Adrenal gland (tissue), 12 donors: ENCODE measurements around the gene RIPOR3. TPM values are rescaled to one million over a fixed set of nuclear protein-coding genes. Genes with fewer than 3 reads are reported as not detected.

Source experiments
- DNase-seq, 7 donors: peaks; one replicate each; pipeline ENCODE4 v3.0.0-alpha.2; 2019 to 2020
- H3K27ac ChIP-seq, 5 donors: fragments of 200-600 bp; sonication (generic) in 4 of 5; 1 replicate in 3 of 5; 2 replicates in 2 of 5; pipeline versions ENCODE4 v1.5.1 to v1.8.0; 2016 to 2020; ENCODE audit warnings: mild to moderate bottlenecking in 1 of 5
- H3K27me3 ChIP-seq: fragments of 200-600 bp; 2 replicates; pipeline ENCODE4 v1.8.0; 2021
- H3K36me3 ChIP-seq, 2 donors: fragments of 200-600 bp; replicated peaks in 1 of 2; 1 replicate in 1 of 2; 2 replicates in 1 of 2; pipeline versions ENCODE4 v1.5.1 to v1.8.0; 2018 to 2022
- H3K4me1 ChIP-seq, 2 donors: fragments of 200-600 bp; replicated peaks in 1 of 2; 1 replicate in 1 of 2; 2 replicates in 1 of 2; pipeline versions ENCODE4 v1.5.1 to v1.8.0; 2018 to 2021
- H3K4me3 ChIP-seq, 4 donors: fragments of 200-600 bp; sonication (generic) in 3 of 4; one replicate each; pipeline ENCODE4 v1.5.1; 2016 to 2018
- H3K9me3 ChIP-seq, 3 donors: fragments of 200-600 bp; sonication (generic) in 1 of 3; replicated peaks in 1 of 3; 1 replicate in 2 of 3; 2 replicates in 1 of 3; pipeline versions ENCODE4 v1.5.1 to v1.8.0; 2016 to 2021
- CTCF ChIP-seq, 6 experiments: fragments of 450-650 bp in 4 of 6; fragments of 200-600 bp in 2 of 6; sonication (generic) in 1 of 6; IDR thresholded peaks; 1 replicate in 5 of 6; 2 replicates in 1 of 6; pipeline versions ENCODE4 v1.5.1 to v1.8.0; 2016 to 2021; ENCODE audit warnings: antibody characterized with exemption in 6 of 6, mild to moderate bottlenecking in 2 of 6, moderate library complexity in 1 of 6
- POLR2A ChIP-seq, 2 donors: fragments of 450-650 bp; IDR thresholded peaks; one replicate each; pipeline ENCODE4 v1.6.1; 2017; ENCODE audit warnings: antibody characterized with exemption in 2 of 2, mild to moderate bottlenecking in 2 of 2, moderate library complexity in 1 of 2
- WGBS, 4 donors: extraction: QIAGEN DNeasy Blood & Tissue Kit in 2 of 4; methylation state at CpG; one replicate each; pipeline versions ENCODE4 v1.1.5 to v1.1.7; 2013 to 2017; 5-methylcytosine and 5-hydroxymethylcytosine counted together
- intact Hi-C, 2 donors: fragments of 100-400 bp; cut with DNase I; formaldehyde crosslinking; loops; one replicate each; pipeline versions ENCODE4 v1.14.1 to v1.15.0; 2022 to 2023
- polyA plus RNA-seq, 3 donors: library from polyadenylated mRNA; stranded (reverse); fragments of 200-250 nt in 2 of 3; fragments of 350-450 nt in 1 of 3; fragmentation: Illumina TruSeq in 1 of 3; extraction: RNeasy Lipid Tissue Mini Kit (QIAGEN cat#74804) in 1 of 3; gene quantifications; one replicate each; pipeline ENCODE4 v1.2.3, GENCODE V29; 2013 to 2014
- total RNA-seq, 9 donors: library from RNA; depleted of rRNA in 4 of 9; stranded (reverse); fragments of >200 nt in 4 of 9; fragments of 120-200 nt in 1 of 9; fragmentation: NEBNext Ultra II Directional in 1 of 9; extraction: Animal tissue kit (Norgen Biotek cat#: 25700) in 1 of 9; gene quantifications; one replicate each; pipeline versions ENCODE4 v1.1.0 to v1.2.4, GENCODE V29; 2013 to 2023
- donor health status: healthy with polysubstance abuse.
- donor health status: Bipolar disorder and iron deficiency.
- donor health status: DM: yes; HTN: yes; CAD: no.
- donor health status: DM: no; HTN: no; CAD: no.
- donor health status: DM: no; HTN: no; CAD: no.
- donor health status: DM: yes; HTN: yes; CAD: no.

Gene RIPOR3
- total and polyA plus RNA-seq, 12 donors: 3.4 to 135 (median 23.7) TPM

DNA sequence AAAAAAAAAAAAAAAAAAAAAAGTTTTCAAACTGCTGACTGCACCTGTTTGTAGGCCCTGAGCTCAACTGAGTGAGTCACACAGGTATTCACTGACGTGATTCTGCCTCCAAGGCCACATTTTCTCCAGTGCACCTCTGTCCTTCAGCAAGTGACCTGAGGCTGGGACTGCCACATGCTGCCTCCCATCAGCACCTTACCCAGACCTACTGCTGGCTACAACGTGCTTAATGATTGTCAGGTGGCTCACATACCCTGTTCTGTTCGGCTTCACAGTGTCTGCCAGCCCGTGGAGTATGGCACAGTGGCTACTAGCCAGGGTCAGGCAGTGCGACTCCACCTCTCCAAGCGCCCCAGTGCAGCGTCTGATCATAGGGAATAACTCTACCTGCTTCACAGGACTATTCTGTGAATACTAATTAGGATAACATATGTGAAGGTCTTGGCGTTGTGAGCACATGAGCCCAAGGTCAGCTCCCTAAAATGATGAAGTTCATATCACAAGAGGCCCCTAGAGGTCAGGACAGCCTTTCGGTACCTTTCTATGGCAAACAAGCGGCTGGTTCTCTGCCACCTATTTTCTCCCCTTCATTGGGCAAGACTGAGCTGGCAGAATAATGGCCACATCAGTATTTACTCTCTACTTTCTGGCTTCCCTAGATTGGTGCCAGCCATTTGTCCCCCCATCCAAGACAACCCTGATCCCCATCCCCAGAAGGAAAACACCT is 28.1 kb downstream of the RIPOR3 start:
- TF ChIP-seq CTCF (IDR thresholded peaks at IDR 0.05): peak in 4 of 6 experiments; percentile 16 to 33 (median 26)
- no peak for TF ChIP-seq POLR2A (IDR thresholded peaks at IDR 0.05)
- Histone ChIP-seq H3K9me3 (no peaks in the 10 kb centered on the region), H3K36me3 (no peaks in the 10 kb centered on the region), H3K27me3 (no peaks in the 10 kb centered on the region), H3K4me1 (peaks cover 32 to 58% of the 10 kb centered on the region in 2 donors), H3K4me3 (no peak overlapping the region), H3K27ac (peak overlapping the region in 3 of 5 donors; percentile 19 to 88 (median 20))
- DNase-seq: peak in 5 of 7 donors; percentile 38 to 61 (median 52)
- 42 to 50% (median 48%) methylated on average over 5 to 10 of the region's 10 CpGs for WGBS, 4 donors
- intact Hi-C loops: no loop called here

- WGBS, 4 donors: 48 to 73% (median 65%) methylated on average over 6 of the region's 6 CpGs
- peak overlapping the region in 4 of 5 donors; percentile 65 to 88 (median 72) for H3K27ac ChIP-seq
- intact Hi-C loops: no loop called here
Observed at GRCh38 chr20:50659975-50660670, 31.2 kb downstream of the RIPOR3 start.

DNA sequence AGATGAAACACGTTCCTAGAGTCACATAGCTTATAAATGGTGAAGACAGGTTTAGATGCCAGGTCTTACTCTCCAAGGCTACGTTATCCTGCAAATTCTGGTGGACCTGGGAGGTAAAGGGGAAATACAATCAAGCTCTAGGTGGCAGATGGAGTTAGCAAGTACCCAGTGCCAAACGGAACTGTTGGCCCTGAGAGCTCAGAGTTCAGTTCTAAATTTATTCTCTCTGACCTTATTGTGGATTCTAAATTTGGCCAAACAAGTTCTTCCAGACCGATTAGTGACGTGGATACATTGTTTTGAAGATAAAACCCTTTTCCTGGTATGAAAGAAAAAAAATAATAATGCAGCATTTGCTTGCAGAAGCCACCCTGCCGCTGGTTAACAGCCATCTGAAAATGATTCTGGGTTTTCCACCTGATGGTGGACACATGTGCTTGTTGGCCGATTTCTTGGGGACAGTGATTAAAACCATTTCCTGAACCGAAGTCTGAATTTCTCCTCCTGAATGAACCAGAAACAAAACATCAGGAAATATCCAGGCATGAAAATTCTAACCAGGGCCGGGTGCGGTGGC is 32.5 kb downstream of the RIPOR3 start:
- DNase-seq: peak in 6 of 7 donors; percentile 45 to 71 (median 58)
- H3K4me1 ChIP-seq: peaks cover 32 to 75% of the 10 kb centered on the region in 2 donors
- no peaks in the 10 kb centered on the region for H3K36me3 ChIP-seq
- no peak overlapping the region for H3K4me3 ChIP-seq
- WGBS, 4 donors: 24 to 36% (median 34%) methylated on average over 10 of the region's 10 CpGs
- intact Hi-C loops: no loop called here
- H3K27me3 ChIP-seq: no peaks in the 10 kb centered on the region
- TF ChIP-seq CTCF (IDR thresholded peaks at IDR 0.05) (peak in 2 of 6 experiments; percentile 16 to 20), POLR2A (IDR thresholded peaks at IDR 0.05) (peak in 1 of 2 donors; percentile 14)
- peak overlapping the region in 4 of 5 donors; percentile 65 to 88 (median 72) for H3K27ac ChIP-seq
- no peaks in the 10 kb centered on the region for H3K9me3 ChIP-seq

More at GRCh38 chr20:50659975-50660670, 31.2 kb downstream of the RIPOR3 start:
- H3K9me3 ChIP-seq: no peaks in the 10 kb centered on the region
- H3K4me3 ChIP-seq: no peak overlapping the region
- no peaks in the 10 kb centered on the region for H3K36me3 ChIP-seq
- TF ChIP-seq POLR2A (IDR thresholded peaks at IDR 0.05) (no peak), CTCF (IDR thresholded peaks at IDR 0.05) (no peak)
- H3K27me3 ChIP-seq: no peaks in the 10 kb centered on the region
- peaks cover 32 to 75% of the 10 kb centered on the region in 2 donors for H3K4me1 ChIP-seq
- DNase-seq: peak in 3 of 7 donors; percentile 39 to 54 (median 48)

GRCh38 chr20:50655311-50655880 is 35.9 kb downstream of the RIPOR3 start:
- Histone ChIP-seq H3K4me1 (peaks cover 20 to 47% of the 10 kb centered on the region in 2 donors), H3K4me3 (no peak overlapping the region), H3K27me3 (no peaks in the 10 kb centered on the region), H3K36me3 (no peaks in the 10 kb centered on the region), H3K9me3 (no peaks in the 10 kb centered on the region), H3K27ac (peak overlapping the region in 3 of 5 donors; percentile 58 to 83 (median 68))
- peak in 6 of 7 donors; percentile 53 to 79 (median 66) for DNase-seq
- 52 to 59% (median 55%) methylated on average over 14 to 16 of the region's 16 CpGs for WGBS, 4 donors
- no peak for TF ChIP-seq POLR2A (IDR thresholded peaks at IDR 0.05)
- no peak for TF ChIP-seq CTCF (IDR thresholded peaks at IDR 0.05)
- intact Hi-C loops: no loop called here
